Measurements from ENCODE around the gene FAM171A2.
A peak's percentile ranks its signal among the peaks of the same experiment; 100 is the strongest.
"Not testable (repeated sequence)": the region's sequence is repeated elsewhere in the genome, so short reads cannot be mapped to it uniquely, and the experiment has no call there.

FAM171A2 gene

GRCh38 chr17:44383363-44383762 lies 19.7 kb upstream of the FAM171A2 start:
- no peak for DNase-seq

DNA sequence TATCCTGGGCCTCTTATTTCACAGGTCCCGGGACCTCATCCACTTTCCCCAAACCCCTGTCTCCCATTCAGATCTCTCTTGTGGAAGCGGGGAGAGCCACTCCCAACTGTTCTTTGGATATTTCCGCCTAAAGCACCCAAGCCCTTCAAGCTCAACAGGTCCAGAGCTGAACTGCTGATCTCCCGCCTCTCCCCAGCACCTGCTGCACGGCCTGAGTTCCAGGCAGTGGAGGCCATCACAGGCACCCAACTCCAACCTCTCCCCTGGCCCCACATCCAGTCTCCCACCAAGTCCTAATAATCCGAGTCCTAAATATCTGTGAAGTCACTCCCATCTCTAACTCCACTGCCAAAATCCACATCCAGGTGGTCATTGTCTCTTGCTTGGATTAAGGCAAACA lies 19.3 kb upstream of the FAM171A2 start:
- DNase-seq = no peak

DNA sequence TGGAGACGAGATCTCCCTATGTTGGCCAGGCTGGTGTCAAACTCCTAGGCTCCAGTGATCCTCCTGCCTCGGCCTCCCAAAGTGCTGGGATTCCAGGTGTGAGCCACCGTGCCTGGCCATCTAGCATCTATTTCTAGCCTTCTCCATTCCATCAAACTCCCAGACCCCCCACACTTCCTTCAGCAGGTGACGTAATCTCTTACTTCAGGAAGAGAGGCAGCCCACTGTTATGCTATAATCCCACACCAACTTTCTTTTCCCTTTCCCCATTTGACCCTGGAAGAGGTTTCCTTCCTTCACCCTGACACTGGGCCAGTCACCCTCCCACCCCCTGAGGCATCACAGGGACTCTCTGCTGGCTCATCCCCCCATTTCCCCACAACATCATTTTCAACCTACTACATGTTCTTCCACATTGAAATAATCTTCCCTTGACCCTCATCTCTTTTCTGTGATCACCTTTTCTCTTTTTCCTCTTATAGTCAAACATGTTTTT lies 18.2 kb upstream of the FAM171A2 start:
- DNase-seq = no peak

GRCh38 chr17:44380767-44381166 lies 17.1 kb upstream of the FAM171A2 start:
- DNase-seq = no peak

DNA sequence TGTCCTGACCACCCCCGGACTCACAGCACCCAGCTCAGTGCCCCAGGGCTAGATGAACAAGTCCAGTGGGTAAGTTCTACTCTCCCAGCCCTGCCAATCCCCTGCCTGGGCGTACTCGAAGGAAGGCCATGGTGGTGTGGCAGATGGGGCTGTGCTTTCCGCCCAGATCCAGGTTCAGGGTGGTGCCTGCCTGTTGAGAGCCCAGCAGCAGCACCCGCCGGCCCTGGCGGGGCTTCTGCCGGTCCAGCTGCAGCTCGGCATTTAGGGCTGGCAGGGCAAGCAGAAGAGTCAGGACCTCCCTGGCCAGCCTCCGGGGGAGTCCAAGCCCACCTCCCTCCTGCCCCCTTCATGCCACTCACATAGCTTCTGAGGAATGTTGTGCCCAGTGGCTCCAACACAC lies 16.2 kb upstream of the FAM171A2 start:
- DNase-seq = no peak

- DNase-seq = no peak
Measured at GRCh38 chr17:44378171-44378705, 14.6 kb upstream of the FAM171A2 start.

DNA sequence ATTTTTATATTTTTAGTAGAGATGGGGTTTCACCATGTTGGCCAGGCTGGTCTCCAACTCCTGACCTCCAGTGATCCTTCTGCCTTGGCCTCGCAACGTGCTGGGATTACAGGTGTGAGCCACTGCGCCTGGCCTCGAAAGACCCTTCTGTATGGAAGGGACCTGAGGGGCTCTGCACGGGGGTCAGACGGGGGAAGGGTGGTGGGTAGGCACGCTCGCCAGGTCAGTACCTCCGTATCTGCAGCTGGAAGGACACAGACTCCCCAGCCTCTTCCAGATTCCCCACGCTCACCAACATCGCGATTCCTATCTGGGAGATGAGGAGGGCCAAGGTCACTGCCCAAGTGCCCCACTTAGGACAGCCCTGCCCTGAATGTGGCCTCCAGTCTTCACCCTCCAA lies 13.1 kb upstream of the FAM171A2 start:
- DNase-seq = no peak

DNA sequence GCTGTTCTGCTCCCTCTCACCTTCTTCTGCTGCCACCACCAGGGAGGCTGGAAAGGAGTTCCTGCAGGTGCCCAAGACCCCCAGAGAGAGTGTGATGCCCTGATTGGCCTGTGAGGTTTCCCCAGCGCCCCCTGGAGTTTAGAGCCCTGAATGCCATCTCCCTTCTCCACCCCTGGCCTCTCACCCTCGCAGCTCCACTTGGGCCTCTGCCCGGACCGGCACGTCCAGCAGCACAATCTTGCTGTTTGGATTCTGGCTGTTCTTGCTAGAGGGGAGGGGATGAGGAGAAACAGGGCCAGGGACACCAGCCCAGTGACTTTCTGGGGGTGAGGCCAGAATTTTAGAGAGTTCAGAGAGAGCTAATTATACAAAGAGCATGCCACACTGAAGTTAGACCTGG lies 12.5 kb upstream of the FAM171A2 start:
- DNase-seq = no peak

- DNase-seq = no peak
Measured at GRCh38 chr17:44375196-44376017, 11.8 kb upstream of the FAM171A2 start.

GRCh38 chr17:44374306-44375195 lies 10.9 kb upstream of the FAM171A2 start:
- DNase-seq = no peak

GRCh38 chr17:44372036-44372435 lies 8.4 kb upstream of the FAM171A2 start:
- no peak for DNase-seq

- peak; percentile 35 for DNase-seq
Measured at GRCh38 chr17:44369414-44370023, 5.9 kb upstream of the FAM171A2 start.

- DNase-seq = not testable (repeated sequence)
Measured at GRCh38 chr17:44368391-44369243, 5.0 kb upstream of the FAM171A2 start.

GRCh38 chr17:44367231-44367979 lies 3.8 kb upstream of the FAM171A2 start:
- no peak for DNase-seq

GRCh38 chr17:44365051-44365450 lies 1.4 kb upstream of the FAM171A2 start:
- not testable (repeated sequence) for DNase-seq

DNA sequence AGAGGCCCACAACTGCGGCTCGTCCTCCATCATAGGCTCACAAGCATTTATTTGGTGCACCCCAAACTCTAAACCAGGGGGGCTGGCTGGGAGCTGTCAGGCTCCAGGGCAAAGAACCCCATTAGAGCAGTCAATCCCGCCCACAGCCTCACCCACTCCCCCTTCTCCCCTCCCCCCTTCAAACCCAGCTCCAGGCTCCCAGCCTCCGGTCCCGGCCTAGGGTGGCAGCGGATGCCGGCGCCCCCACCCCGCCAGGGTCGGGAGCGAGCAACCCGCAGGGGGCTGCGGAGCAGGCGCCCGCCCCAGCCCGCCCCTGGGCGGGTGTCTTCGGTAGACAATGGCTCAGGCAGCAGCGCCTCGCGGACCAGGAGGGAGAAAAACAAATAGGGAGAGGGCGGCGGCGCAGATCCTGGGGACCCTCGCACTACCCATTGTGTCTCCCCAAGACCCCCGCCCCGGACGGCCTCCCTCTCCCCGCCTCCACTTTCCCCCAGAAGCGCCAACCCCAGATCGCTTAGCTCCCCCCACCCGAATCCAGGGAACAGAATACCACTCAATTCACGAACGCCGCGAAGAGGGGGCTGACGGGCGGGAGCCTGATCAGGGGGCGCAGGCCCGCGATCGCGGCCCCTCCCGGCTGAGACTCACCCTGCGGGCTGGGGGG lies 572 bp downstream of the FAM171A2 start:
- DNase-seq = no peak

DNA sequence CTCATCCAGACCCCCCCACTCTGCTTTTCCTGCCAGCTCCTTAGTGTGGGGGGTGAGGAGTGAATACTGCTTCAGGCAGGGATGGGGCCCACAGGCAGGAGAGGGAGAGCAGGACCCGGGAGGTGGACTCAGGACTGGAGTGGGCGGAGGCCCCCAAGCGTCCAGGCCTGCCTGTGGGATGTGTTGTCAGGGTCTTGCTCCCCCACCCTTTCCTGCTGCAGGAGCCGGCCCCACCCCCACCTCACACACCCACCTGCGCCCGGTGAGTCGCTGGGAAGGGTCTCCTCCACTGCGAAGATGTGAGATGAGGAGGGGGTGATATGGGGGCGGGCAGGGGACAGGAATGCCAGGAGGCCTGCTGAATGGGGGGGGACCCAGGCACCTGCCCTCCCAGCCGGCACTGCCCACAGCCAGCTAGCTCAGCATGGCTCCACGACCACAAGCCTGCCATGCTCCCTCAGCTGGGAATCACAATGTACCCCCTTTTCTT lies 1.1 kb downstream of the FAM171A2 start:
- DNase-seq = no peak

GRCh38 chr17:44361292-44362260 lies 2.1 kb downstream of the FAM171A2 start:
- no peak for DNase-seq

DNA sequence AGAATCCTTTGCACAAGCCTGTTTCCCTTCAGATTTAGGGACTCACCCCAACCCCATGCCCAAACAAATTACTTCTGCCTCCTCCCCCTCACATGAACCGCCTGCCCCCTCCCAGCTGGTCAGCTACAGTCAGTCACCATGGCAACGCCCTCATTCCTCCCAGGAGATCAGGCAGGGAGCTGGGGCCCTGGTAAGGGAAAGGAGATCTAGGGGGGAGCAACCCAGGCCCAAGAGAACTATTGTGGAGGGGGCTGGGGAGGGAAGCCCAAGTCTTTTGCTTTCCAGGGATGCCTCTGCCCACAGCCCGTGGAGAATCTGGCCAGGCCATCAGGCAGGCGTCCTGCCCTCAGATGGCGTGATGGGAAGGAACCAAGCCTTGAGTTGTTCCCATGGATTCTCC lies 2.8 kb downstream of the FAM171A2 start:
- no peak for DNase-seq

Measured in CD4-positive, alpha-beta T cell treated with Interleukin-10 for 1 hour (primary cell).